Measurements from ENCODE around the gene GLYAT.
"Not testable (repeated sequence)": the region's sequence is repeated elsewhere in the genome, so short reads cannot be mapped to it uniquely, and the experiment has no call there.

The GLYAT gene

GRCh38 chr11:58744988-58745704 is 13.4 kb upstream of the GLYAT start:
- no peak for DNase-seq (ENCODE audit: low read depth)
- no peak overlapping the region for H3K4me3 ChIP-seq (ENCODE audit: low read depth, low read length)

DNA sequence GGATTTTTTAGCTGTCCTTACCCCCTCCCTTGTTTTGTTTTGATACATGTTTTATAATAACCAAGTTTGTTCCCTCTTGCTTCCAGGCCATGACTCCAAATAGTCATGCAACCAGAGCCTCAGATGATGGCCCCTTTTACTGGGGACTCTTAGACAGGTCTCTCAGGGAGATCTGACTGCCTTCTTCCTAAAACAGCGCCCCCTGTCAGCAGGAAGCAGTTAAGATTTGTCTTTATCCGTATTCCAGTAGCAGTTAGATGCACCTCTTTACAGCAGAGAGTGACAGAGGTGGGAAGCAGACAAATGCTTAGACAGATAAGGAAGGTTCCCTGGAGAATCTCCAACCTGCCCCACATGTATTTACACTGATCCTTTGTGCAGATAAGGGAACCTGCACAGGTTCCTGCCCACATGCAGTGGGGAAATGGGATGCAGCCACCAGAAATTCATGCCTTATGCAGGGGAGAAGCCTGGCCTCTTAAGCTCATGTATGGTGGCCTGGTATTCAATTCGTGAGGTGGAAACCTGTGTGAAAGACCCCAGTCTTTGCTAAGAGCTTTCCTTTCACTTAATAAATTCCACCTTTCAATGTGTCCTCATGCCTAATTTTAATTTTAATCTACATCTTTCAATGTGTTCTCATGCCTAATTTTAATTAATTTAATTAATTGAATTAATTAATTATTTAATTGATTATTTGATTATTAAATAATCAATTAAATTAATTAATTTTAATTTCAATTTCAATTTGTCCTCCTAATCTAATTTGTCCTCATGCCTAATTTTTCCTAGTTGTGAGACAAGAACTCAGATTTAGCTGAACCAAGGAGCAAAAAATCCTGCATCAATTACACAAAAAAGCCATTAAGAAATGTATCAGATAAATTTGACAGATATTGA is 11.5 kb upstream of the GLYAT start:
- no peak overlapping the region for H3K4me3 ChIP-seq (ENCODE audit: low read depth, low read length)
- no peak for DNase-seq (ENCODE audit: low read depth)

DNA sequence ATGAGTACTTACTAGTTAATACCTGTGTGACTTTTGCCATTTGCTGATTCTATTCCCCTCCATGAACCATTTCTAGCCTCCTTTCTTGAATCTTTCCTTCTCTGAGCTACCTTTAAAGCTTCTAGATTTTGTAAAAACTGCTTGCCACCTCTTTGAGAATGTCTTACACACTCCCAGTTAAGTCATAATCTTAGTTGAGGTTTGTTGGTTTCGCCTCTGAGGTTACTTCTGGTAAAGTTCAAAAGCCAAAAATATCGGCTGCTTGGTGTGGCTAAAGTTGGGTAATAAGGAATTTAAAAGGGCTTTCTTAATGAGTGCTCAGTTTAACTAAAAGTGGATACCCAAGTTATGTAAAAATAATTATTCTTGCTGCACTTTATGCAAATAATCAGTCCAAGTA is 10.4 kb upstream of the GLYAT start:
- no peak for DNase-seq (ENCODE audit: low read depth)

DNA sequence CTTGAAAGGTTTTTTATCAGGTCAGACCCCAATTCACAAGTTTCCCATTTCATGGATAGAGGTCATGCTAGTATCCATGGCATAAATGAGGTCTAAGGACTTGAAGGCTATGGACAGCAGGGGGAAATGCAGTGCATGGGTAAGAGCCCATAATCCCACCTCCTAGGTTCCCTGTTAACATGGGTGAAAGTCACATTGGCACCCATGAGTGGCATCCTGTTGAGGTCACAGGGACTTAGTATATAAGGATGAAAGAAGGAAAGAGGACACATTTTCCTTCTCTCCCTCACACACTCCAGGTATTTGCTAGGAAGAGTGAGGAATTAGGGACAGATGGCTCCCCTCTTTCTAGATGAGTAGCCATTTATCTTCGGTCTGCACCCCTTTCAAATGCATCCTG is 9.4 kb upstream of the GLYAT start:
- no peak overlapping the region for H3K4me3 ChIP-seq (ENCODE audit: low read depth, low read length)
- DNase-seq (ENCODE audit: low read depth) = no peak

More for the DNA sequence above, 10.4 kb upstream of the GLYAT start:
- no peak overlapping the region for H3K4me3 ChIP-seq (ENCODE audit: low read depth, low read length)

- no peak for DNase-seq (ENCODE audit: low read depth)
- no peak overlapping the region for H3K4me3 ChIP-seq (ENCODE audit: low read depth, low read length)
Observed at GRCh38 chr11:58740447-58740846, 8.7 kb upstream of the GLYAT start.

GRCh38 chr11:58739725-58740430 is 8.1 kb upstream of the GLYAT start:
- DNase-seq (ENCODE audit: low read depth) = no peak

GRCh38 chr11:58734681-58735490 is 3.1 kb upstream of the GLYAT start:
- no peak overlapping the region for H3K4me3 ChIP-seq (ENCODE audit: low read depth, low read length)
- DNase-seq (ENCODE audit: low read depth) = no peak

More at GRCh38 chr11:58739725-58740430, 8.1 kb upstream of the GLYAT start:
- no peak overlapping the region for H3K4me3 ChIP-seq (ENCODE audit: low read depth, low read length)

- no peak overlapping the region for H3K4me3 ChIP-seq (ENCODE audit: low read depth, low read length)
- DNase-seq (ENCODE audit: low read depth) = no peak
Observed at GRCh38 chr11:58730507-58731089, 1.1 kb downstream of the GLYAT start.

DNA sequence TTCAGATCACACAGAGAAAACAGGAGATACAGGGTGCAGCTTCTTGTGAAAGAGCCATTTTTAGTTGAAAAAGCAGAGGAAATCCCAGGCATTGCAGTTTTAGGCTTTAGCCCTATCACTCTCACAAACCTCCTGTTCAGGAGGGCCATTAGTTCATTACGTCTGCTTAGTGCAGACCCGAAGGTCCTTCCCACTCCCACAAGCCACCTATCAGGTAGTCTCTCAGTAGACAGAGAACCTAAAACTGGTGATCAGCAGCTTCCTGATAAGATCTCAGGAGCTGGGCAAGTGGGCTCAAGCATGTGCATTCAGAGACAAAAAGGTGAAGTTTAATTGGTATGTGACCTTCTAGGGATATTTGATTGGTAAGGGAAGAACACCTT is 4.3 kb downstream of the GLYAT start:
- no peak overlapping the region for H3K4me3 ChIP-seq (ENCODE audit: low read depth, low read length)
- no peak for DNase-seq (ENCODE audit: low read depth)

DNA sequence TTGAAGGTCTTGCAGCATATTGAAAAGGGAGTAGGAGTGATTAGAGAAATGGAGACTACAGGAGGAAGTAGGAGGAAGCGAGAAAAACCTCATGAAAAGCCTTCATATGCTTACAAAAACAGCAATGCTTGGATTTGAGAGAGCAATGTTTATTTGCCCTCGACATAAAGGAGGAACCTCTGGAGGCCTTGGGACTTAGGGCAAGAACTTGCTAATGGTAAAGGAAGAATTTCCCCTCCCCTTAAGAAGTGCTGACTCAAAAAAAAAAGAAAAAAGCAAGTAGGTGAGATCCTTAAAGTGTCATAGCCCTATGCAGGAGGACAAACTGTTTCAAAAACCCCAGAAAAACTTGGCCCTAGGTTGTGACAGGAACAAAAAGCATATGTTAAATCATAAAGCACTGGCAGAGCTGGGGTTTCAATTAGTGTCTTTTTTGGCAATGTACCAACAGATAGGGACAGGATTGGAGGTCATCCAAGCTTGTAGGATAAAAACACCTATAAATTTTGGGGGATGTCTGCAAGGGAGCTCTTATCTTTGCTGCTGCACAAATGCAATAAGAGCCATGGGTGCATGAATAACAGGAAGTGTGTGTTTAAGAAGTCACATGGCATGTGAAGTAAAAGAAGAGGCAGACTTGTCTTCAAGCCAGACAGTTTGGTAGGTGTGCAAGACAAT is 4.9 kb downstream of the GLYAT start:
- no peak overlapping the region for H3K4me3 ChIP-seq (ENCODE audit: low read depth, low read length)
- no peak for DNase-seq (ENCODE audit: low read depth)

DNA sequence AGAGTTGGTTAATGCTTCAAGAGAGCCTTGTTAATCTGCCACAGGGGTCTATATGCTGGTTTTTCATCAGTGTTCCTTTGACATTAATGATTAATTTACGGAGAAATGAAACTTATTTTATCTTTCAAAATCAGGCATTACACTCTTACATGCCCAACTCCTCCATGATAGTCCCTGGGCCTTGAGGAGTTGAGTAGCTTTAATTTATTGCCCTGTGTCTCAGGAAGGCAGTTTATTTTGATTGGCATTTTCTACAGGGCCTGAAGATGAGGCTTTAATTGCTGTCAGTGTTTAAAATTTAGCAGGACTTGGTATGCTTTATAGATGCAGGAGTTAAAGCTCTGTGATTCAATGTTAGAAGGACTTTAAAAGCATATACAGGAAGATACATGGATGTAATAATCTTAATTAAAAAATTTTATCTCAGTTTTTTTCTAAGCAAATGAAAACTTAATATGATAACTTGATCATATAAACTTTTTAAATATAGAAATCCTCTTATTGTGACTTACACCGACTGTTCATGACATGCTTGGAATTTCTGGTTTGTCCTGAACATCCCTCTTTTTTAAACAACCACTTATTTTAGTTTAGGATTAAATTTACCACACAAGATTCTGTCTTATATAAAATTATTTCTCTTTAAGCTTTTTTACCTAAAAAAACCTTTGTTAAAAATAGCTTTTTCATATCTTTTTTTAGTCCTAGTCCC is 12.2 kb downstream of the GLYAT start:
- no peak overlapping the region for H3K4me3 ChIP-seq (ENCODE audit: low read depth, low read length)
- DNase-seq (ENCODE audit: low read depth) = no peak

DNA sequence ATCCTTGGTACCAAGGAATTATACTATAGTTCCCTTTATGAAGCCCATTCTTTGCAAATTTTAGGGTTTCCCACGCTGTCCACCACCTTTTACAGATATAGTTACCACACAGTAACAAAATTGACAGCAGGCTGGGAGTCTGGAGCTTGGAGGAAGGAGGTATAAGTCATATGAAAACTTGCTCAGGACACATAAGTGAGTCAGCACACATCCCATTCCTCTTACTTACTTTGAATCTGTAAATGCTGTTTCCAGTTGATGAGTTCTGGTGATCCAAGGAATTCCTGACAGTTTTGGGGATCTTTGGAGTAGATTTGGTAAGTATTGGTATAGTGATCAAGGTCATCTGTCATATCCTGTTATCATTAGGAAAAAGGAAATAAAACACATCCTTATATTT is 19.2 kb downstream of the GLYAT start:
- H3K4me3 ChIP-seq (ENCODE audit: low read depth, low read length) = no peak overlapping the region
- DNase-seq (ENCODE audit: low read depth) = no peak

DNA sequence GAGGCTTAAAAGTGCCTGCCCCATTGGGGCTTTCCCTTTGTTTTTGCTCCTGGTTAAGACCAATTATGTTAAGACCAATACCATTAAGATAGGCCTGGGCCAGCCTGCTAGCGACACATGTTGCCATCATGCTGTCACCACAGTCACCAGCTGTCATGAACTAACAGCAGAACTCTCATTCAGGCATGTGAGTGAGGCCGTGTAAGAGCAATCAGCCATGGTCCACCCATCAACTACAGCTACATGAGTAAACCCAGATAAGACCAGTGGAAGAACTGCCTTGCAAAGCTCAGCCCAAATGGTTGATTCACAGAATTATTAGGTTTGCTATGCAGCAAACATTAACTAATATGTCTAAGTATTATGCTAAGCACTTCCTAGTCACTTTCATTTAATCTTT is 19.9 kb downstream of the GLYAT start:
- DNase-seq (ENCODE audit: low read depth) = no peak
- no peak overlapping the region for H3K4me3 ChIP-seq (ENCODE audit: low read depth, low read length)

DNA sequence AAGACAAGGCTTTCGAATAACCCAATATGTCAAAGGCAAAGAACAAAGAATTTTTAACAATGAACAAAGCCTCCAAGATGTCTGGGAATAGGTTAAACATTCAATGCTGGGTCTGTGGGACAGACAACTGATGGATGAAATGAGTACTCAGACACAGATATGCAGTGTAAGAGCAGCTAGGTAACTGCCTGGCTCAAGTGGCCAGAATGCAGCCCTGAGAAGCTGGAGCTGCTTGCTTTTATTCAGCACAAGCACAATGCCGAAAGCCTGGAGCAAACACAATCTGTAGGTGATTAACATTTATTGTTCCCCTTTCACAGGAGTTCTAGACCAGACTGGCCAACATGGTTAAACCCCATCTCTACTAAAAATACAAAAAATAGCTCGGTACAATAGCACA is 24.0 kb downstream of the GLYAT start:
- H3K4me3 ChIP-seq (ENCODE audit: low read depth, low read length) = no peak overlapping the region
- no peak for DNase-seq (ENCODE audit: low read depth)

- not testable (repeated sequence) for H3K4me3 ChIP-seq (ENCODE audit: low read depth, low read length); DNase-seq (ENCODE audit: low read depth)
Observed at GRCh38 chr11:58696825-58697224, 34.9 kb downstream of the GLYAT start.

- H3K4me3 ChIP-seq (ENCODE audit: low read depth, low read length) = no peak overlapping the region
Observed at GRCh38 chr11:58693026-58693425, 38.7 kb downstream of the GLYAT start.

GRCh38 chr11:58691675-58692074 is 40.1 kb downstream of the GLYAT start:
- H3K4me3 ChIP-seq (ENCODE audit: low read depth, low read length) = no peak overlapping the region
- no peak for DNase-seq (ENCODE audit: low read depth)

More at GRCh38 chr11:58693026-58693425, 38.7 kb downstream of the GLYAT start:
- DNase-seq (ENCODE audit: low read depth) = no peak
